HepG2 (cell line): ENCODE results near the gene MTSS2.
"Not testable (repeated sequence)": the region's sequence is repeated elsewhere in the genome, so short reads cannot be mapped to it uniquely, and the experiment has no call there.

ENCODE experiments used
- MAZ ChIP-seq, 2 experiments: sonication (generic) in 1 of 2; formaldehyde crosslinking in 1 of 2; IDR thresholded peaks; 2 replicates each; pipeline versions ENCODE4 v1.5.0 to v1.6.1; 2012 to 2020; ENCODE audit warnings: low read depth in 2 of 2, mild to moderate bottlenecking in 2 of 2, borderline replicate concordance in 1 of 2, improper control_type of control experiment in 1 of 2, low read length in 1 of 2, missing genetic modification reagents in 1 of 2, moderate library complexity in 1 of 2
- NCOA1 ChIP-seq: sonication (generic); formaldehyde crosslinking; IDR thresholded peaks from 2 replicates; pipeline ENCODE4 v1.9.0; 2021; ENCODE audit warnings: missing genetic modification reagents
- RAD21 ChIP-seq: fragments of 450-650 bp; formaldehyde crosslinking; IDR thresholded peaks from 2 replicates; pipeline ENCODE4 v1.5.0; 2020; ENCODE audit warnings: mild to moderate bottlenecking
- RNF2 ChIP-seq: fragments of 450-650 bp; conservative IDR thresholded peaks from 2 replicates; pipeline ENCODE4 v1.6.1; 2016; ENCODE audit warnings: low read depth
- ZKSCAN5 ChIP-seq: sonication (generic); formaldehyde crosslinking; IDR thresholded peaks from 2 replicates; pipeline ENCODE4 v1.5.1; 2020; ENCODE audit warnings: mild to moderate bottlenecking, missing genetic modification reagents
- ZNF253 ChIP-seq: sonication (generic); formaldehyde crosslinking; IDR thresholded peaks from 2 replicates; pipeline ENCODE4 v1.8.0; 2022; ENCODE audit warnings: mild to moderate bottlenecking, missing genetic modification reagents, borderline replicate concordance
- ZNF274 ChIP-seq: sonication (generic); formaldehyde crosslinking; IDR thresholded peaks from 2 replicates; pipeline ENCODE4 v1.5.1; 2020; ENCODE audit warnings: mild to moderate bottlenecking, missing genetic modification reagents

GRCh38 chr16:70643264-70643663 lies 42.6 kb downstream of the MTSS2 start:
- not testable (repeated sequence) for TF ChIP-seq RNF2; ZNF274 (CRISPR knock-in tag); ZKSCAN5; NCOA1 (CRISPR knock-in tag); ZNF253 (CRISPR knock-in tag); RAD21 (CRISPR knock-in tag); MAZ (IDR thresholded peaks at IDR 0.05; ENCODE audit: borderline replicate concordance, low read depth, low read length); MAZ (CRISPR knock-in tag; IDR thresholded peaks at IDR 0.05; ENCODE audit: low read depth)
